ENCODE measurements around the gene PHYKPL.
"Not testable (repeated sequence)": the region's sequence is repeated elsewhere in the genome, so short reads cannot be mapped to it uniquely, and the experiment has no call there.

PHYKPL gene

GRCh38 chr5:178245389-178245788, 12.8 kb upstream of the PHYKPL start:
- DNase-seq (ENCODE audit: low read depth), result no peak
- TF ChIP-seq, protein P1, sequence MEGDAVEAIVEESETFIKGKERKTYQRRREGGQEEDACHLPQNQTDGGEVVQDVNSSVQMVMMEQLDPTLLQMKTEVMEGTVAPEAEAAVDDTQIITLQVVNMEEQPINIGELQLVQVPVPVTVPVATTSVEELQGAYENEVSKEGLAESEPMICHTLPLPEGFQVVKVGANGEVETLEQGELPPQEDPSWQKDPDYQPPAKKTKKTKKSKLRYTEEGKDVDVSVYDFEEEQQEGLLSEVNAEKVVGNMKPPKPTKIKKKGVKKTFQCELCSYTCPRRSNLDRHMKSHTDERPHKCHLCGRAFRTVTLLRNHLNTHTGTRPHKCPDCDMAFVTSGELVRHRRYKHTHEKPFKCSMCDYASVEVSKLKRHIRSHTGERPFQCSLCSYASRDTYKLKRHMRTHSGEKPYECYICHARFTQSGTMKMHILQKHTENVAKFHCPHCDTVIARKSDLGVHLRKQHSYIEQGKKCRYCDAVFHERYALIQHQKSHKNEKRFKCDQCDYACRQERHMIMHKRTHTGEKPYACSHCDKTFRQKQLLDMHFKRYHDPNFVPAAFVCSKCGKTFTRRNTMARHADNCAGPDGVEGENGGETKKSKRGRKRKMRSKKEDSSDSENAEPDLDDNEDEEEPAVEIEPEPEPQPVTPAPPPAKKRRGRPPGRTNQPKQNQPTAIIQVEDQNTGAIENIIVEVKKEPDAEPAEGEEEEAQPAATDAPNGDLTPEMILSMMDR (conservative IDR thresholded peaks at IDR 0.05; ENCODE audit: low read depth, low read length), result no peak
- no peak overlapping the region for H3K4me3 ChIP-seq (ENCODE audit: low read depth, low read length)

- TF ChIP-seq, protein P1 (conservative IDR thresholded peaks at IDR 0.05; ENCODE audit: low read depth, low read length), result no peak
- peak; percentile 88 for DNase-seq (ENCODE audit: low read depth)
- no peak overlapping the region for H3K4me3 ChIP-seq (ENCODE audit: low read depth, low read length)
Measured at GRCh38 chr5:178244576-178244975, 12.0 kb upstream of the PHYKPL start.

DNA sequence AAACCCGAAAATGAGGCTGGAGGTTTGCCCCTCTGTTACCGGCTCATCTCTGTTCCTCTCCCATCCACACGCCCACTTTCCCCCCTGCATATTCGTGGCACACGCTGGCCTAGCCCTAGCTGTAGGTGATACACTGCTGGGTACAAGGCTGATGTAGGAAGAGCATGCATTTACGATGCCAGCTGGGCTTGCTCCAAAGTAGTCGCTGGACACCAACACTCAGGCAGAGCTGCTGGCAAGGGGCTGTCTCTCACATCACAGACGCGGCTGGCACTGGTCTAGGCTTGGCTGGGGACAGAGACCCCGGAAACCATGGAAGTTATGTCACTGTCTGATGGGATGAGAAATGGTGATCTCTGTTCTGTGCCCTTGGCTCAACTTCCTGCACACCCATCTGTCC, 9.8 kb upstream of the PHYKPL start:
- TF ChIP-seq, protein P1 (conservative IDR thresholded peaks at IDR 0.05; ENCODE audit: low read depth, low read length), result no peak
- no peak for DNase-seq (ENCODE audit: low read depth)
- no peak overlapping the region for H3K4me3 ChIP-seq (ENCODE audit: low read depth, low read length)

GRCh38 chr5:178241688-178242231, 9.2 kb upstream of the PHYKPL start:
- no peak for DNase-seq (ENCODE audit: low read depth)
- TF ChIP-seq, protein P1 (conservative IDR thresholded peaks at IDR 0.05; ENCODE audit: low read depth, low read length), result no peak
- H3K4me3 ChIP-seq (ENCODE audit: low read depth, low read length), result no peak overlapping the region

DNA sequence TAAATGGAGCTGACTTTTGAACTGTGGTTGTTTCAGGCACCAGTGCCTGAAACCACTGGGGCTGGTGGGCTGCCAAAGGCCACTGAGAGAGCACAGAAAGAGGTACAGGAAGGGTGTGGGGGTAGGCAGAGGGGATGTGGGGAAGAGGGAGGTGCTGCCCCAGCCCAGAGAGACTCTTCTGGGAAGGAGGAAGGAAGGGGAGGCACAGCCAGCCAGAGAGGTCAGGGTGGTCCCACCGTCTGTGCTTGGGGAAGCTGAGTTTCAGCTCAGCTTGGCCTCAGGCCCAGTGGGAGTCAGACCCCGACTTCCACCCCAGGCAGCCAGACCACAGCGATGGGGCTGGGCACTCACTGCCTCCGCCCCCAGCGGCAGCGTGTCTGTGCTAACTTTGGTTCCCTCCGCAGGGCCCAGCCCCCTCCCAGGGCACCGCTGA, 8.6 kb upstream of the PHYKPL start:
- no peak overlapping the region for H3K4me3 ChIP-seq (ENCODE audit: low read depth, low read length)
- no peak for DNase-seq (ENCODE audit: low read depth)
- TF ChIP-seq, protein P1 (conservative IDR thresholded peaks at IDR 0.05; ENCODE audit: low read depth, low read length), result no peak

GRCh38 chr5:178240766-178241165, 8.2 kb upstream of the PHYKPL start:
- TF ChIP-seq, protein P1 (conservative IDR thresholded peaks at IDR 0.05; ENCODE audit: low read depth, low read length), result no peak
- DNase-seq (ENCODE audit: low read depth), result no peak
- no peak overlapping the region for H3K4me3 ChIP-seq (ENCODE audit: low read depth, low read length)

GRCh38 chr5:178240341-178240741, 7.7 kb upstream of the PHYKPL start:
- TF ChIP-seq, protein P1 (conservative IDR thresholded peaks at IDR 0.05; ENCODE audit: low read depth, low read length), result no peak
- no peak for DNase-seq (ENCODE audit: low read depth)
- no peak overlapping the region for H3K4me3 ChIP-seq (ENCODE audit: low read depth, low read length)

DNA sequence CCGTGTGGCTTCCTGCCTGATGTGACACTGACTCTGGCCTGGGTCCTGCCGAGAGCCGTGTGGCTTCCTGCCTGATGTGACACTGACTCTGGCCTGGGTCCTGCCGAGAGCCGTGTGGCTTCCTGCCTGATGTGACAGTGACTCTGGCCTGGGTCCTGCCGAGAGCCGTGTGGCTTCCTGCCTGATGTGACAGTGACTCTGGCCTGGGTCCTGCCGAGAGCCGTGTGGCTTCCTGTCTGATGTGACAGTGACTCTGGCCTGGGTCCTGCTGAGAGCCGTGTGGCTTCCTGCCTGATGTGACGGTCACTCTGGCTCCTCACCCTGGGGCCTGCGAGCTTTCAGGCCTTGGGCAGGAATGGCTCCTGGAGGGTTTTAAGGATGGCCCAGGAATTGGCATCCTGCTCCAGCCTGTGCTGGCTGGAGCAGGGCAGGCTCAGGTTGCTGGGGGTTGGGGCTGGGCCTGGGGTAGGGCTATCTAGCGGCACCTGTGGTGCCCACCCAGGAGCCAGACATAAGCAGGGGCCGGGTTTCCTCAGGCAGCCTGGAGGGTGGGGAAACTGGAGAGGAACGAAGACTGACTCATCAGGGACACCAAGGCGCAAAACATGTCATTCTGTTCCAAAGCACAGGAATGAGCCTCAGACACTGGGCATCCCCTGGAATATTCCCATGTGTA, 7.2 kb upstream of the PHYKPL start:
- not testable (repeated sequence) for H3K4me3 ChIP-seq (ENCODE audit: low read depth, low read length); DNase-seq (ENCODE audit: low read depth)

All from choroid plexus epithelial cell (primary cell).